ENCODE results near the gene MED13L. TPM values are rescaled to one million over a fixed set of nuclear protein-coding genes. Genes with fewer than 3 reads are reported as not detected.

MED13L gene
- total and polyA plus RNA-seq, 2 experiments from 2014 or later, result 11.7 to 88.7 TPM

GRCh38 chr12:116145451-116145850 lies 132.0 kb downstream of the MED13L start:
- Histone ChIP-seq H3K9ac (no peak overlapping the region), H3F3A (ENCODE audit: insufficient read depth) (peaks cover 53% of the 10 kb centered on the region), H3K4me3 (no peak overlapping the region), H3K9me2 (ENCODE audit: insufficient read depth) (no peaks in the 10 kb centered on the region), H2AFZ (no peak overlapping the region), H3K9me3 (ENCODE audit: low read depth) (no peaks in the 10 kb centered on the region), H3K4me1 (ENCODE audit: insufficient read depth) (peaks cover 58% of the 10 kb centered on the region), H3K27me3 (replicated peaks; ENCODE audit: insufficient read depth) (no peaks in the 10 kb centered on the region), H3K27ac (no peak overlapping the region), H4K20me1 (ENCODE audit: insufficient read depth) (peaks cover 38% of the 10 kb centered on the region), H3K79me2 (ENCODE audit: insufficient read depth) (peaks cover 97% of the 10 kb centered on the region), H3K36me3 (ENCODE audit: low read depth) (no peaks in the 10 kb centered on the region), H3K4me2 (ENCODE audit: unreplicated experiment) (no peak overlapping the region)
- WGBS, 2 experiments (ENCODE audit: low coverage in 1 of 2, low lambda C conversion rate in 2 of 2, missing lambda C conversion rate in 2 of 2), result 97% methylated on average over 3 of the region's 3 CpGs
- no peak for DNase-seq
- in situ Hi-C loops (cut with MboI), result no loop called here
- TF ChIP-seq EZH2phosphoT487 (IDR thresholded peaks at IDR 0.05; ENCODE audit: insufficient read depth, low read depth) (no peak), EZH2 (IDR thresholded peaks at IDR 0.05; ENCODE audit: insufficient read depth, poor library complexity, severe bottlenecking) (no peak)

- in situ Hi-C loops (cut with MboI), result no loop called here
- Histone ChIP-seq H3K9ac (peak overlapping the region; percentile 35), H3K9me3 (ENCODE audit: low read depth) (no peaks in the 10 kb centered on the region)
Measured at GRCh38 chr12:116144384-116144783, 133.1 kb downstream of the MED13L start.

GRCh38 chr12:116143909-116144308 lies 133.6 kb downstream of the MED13L start:
- peak; percentile 80 for DNase-seq
- H3K4me1 ChIP-seq (ENCODE audit: insufficient read depth), result peaks cover 61% of the 10 kb centered on the region
- no peaks in the 10 kb centered on the region for H3K27me3 ChIP-seq (replicated peaks; ENCODE audit: insufficient read depth)
- 0% methylated on average over 1 of the region's 1 CpG for WGBS, 2 experiments (ENCODE audit: low coverage in 1 of 2, low lambda C conversion rate in 2 of 2, missing lambda C conversion rate in 2 of 2)
- H3K9me3 ChIP-seq (ENCODE audit: low read depth), result no peaks in the 10 kb centered on the region
- no peaks in the 10 kb centered on the region for H3K9me2 ChIP-seq (ENCODE audit: insufficient read depth)
- no peak for TF ChIP-seq EZH2 (IDR thresholded peaks at IDR 0.05; ENCODE audit: insufficient read depth, poor library complexity, severe bottlenecking)
- H4K20me1 ChIP-seq (ENCODE audit: insufficient read depth), result peaks cover 41% of the 10 kb centered on the region
- peak overlapping the region; percentile 35 for H3K9ac ChIP-seq
- peaks cover 58% of the 10 kb centered on the region for H3F3A ChIP-seq (ENCODE audit: insufficient read depth)
- no peak overlapping the region for H2AFZ ChIP-seq
- peaks cover 97% of the 10 kb centered on the region for H3K79me2 ChIP-seq (ENCODE audit: insufficient read depth)
- H3K27ac ChIP-seq, result peak overlapping the region; percentile 79
- in situ Hi-C loops (cut with MboI), result no loop called here
- no peaks in the 10 kb centered on the region for H3K36me3 ChIP-seq (ENCODE audit: low read depth)
- peak overlapping the region; percentile 52 for H3K4me3 ChIP-seq
- H3K4me2 ChIP-seq (ENCODE audit: unreplicated experiment), result peak overlapping the region; percentile 79

More at GRCh38 chr12:116144384-116144783, 133.1 kb downstream of the MED13L start:
- Histone ChIP-seq H3K4me2 (ENCODE audit: unreplicated experiment) (peak overlapping the region; percentile 79), H3F3A (ENCODE audit: insufficient read depth) (peaks cover 58% of the 10 kb centered on the region), H2AFZ (no peak overlapping the region), H3K27ac (peak overlapping the region; percentile 79), H3K4me1 (ENCODE audit: insufficient read depth) (peaks cover 61% of the 10 kb centered on the region), H3K36me3 (ENCODE audit: low read depth) (no peaks in the 10 kb centered on the region), H4K20me1 (ENCODE audit: insufficient read depth) (peaks cover 42% of the 10 kb centered on the region), H3K9me2 (ENCODE audit: insufficient read depth) (no peaks in the 10 kb centered on the region), H3K27me3 (replicated peaks; ENCODE audit: insufficient read depth) (no peaks in the 10 kb centered on the region), H3K4me3 (peak overlapping the region; percentile 52; the same call in 1 of the 2 replicates), H3K79me2 (ENCODE audit: insufficient read depth) (peaks cover 97% of the 10 kb centered on the region)
- TF ChIP-seq EZH2phosphoT487 (IDR thresholded peaks at IDR 0.05; ENCODE audit: insufficient read depth, low read depth), result no peak
- TF ChIP-seq EZH2 (IDR thresholded peaks at IDR 0.05; ENCODE audit: insufficient read depth, poor library complexity, severe bottlenecking), result no peak
- DNase-seq, result no peak
- WGBS, 2 experiments (ENCODE audit: low coverage in 1 of 2, low lambda C conversion rate in 2 of 2, missing lambda C conversion rate in 2 of 2), result 13 to 28% methylated on average over 1 of the region's 1 CpG

GRCh38 chr12:116142936-116143898 lies 134.3 kb downstream of the MED13L start:
- Histone ChIP-seq H3K9ac (peak overlapping the region; percentile 35), H3K36me3 (ENCODE audit: low read depth) (no peaks in the 10 kb centered on the region), H3K4me3 (peak overlapping the region; percentile 52), H4K20me1 (ENCODE audit: insufficient read depth) (peaks cover 48% of the 10 kb centered on the region), H3K27me3 (replicated peaks; ENCODE audit: insufficient read depth) (no peaks in the 10 kb centered on the region), H2AFZ (no peak overlapping the region), H3K27ac (peak overlapping the region; percentile 79), H3K4me1 (ENCODE audit: insufficient read depth) (peaks cover 64% of the 10 kb centered on the region), H3K9me3 (ENCODE audit: low read depth) (no peaks in the 10 kb centered on the region), H3K9me2 (ENCODE audit: insufficient read depth) (no peaks in the 10 kb centered on the region), H3F3A (ENCODE audit: insufficient read depth) (peaks cover 62% of the 10 kb centered on the region), H3K4me2 (ENCODE audit: unreplicated experiment) (peak overlapping the region; percentile 79), H3K79me2 (ENCODE audit: insufficient read depth) (peaks cover 97% of the 10 kb centered on the region)
- TF ChIP-seq EZH2 (IDR thresholded peaks at IDR 0.05; ENCODE audit: insufficient read depth, poor library complexity, severe bottlenecking) (no peak), EZH2phosphoT487 (IDR thresholded peaks at IDR 0.05; ENCODE audit: insufficient read depth, low read depth) (0 out of 2 replicates have a peak, but pooled peaks have one; percentile 59)
- peak; percentile 83 for DNase-seq
- 39 to 45% methylated on average over 9 of the region's 9 CpGs for WGBS, 2 experiments (ENCODE audit: low coverage in 1 of 2, low lambda C conversion rate in 2 of 2, missing lambda C conversion rate in 2 of 2)
- in situ Hi-C loops (cut with MboI), result no loop called here
